Peyer's patch (tissue), 4 donors: Measurements from ENCODE around the gene UGT2A1.

ENCODE experiments used
- CTCF ChIP-seq, 6 experiments: fragments of 450-650 bp in 4 of 6; fragments of 200-600 bp in 2 of 6; sonication (generic) in 1 of 6; IDR thresholded peaks; one replicate each; pipeline ENCODE4 v1.5.1; 2017 to 2019; ENCODE audit warnings: antibody characterized with exemption in 6 of 6, mild to moderate bottlenecking in 3 of 6, moderate library complexity in 1 of 6
- POLR2A ChIP-seq, 2 donors: fragments of 450-650 bp; IDR thresholded peaks; one replicate each; pipeline ENCODE4 v1.5.1; 2017; ENCODE audit warnings: antibody characterized with exemption in 2 of 2, mild to moderate bottlenecking in 2 of 2, moderate library complexity in 2 of 2

- no peak for TF ChIP-seq POLR2A (IDR thresholded peaks at IDR 0.05)
- no peak for TF ChIP-seq CTCF (IDR thresholded peaks at IDR 0.05)
Measured at GRCh38 chr4:69583543-69583942, 69.5 kb downstream of the UGT2A1 start.
